Measurements from ENCODE around the gene PARD3. TPM values are rescaled to one million over a fixed set of nuclear protein-coding genes. Genes with fewer than 3 reads are reported as not detected.

The PARD3 gene
- total RNA-seq, 1 donor = 42.1 TPM

- no peak overlapping the region for H3K4me3 ChIP-seq (ENCODE audit: low read depth, low read length)
- no peak for DNase-seq (ENCODE audit: low read depth)
- no peak for TF ChIP-seq CTCF (IDR thresholded peaks at IDR 0.05; ENCODE audit: insufficient read depth, low read length)
Measured at GRCh38 chr10:34476608-34477007, 338.5 kb downstream of the PARD3 start.

DNA sequence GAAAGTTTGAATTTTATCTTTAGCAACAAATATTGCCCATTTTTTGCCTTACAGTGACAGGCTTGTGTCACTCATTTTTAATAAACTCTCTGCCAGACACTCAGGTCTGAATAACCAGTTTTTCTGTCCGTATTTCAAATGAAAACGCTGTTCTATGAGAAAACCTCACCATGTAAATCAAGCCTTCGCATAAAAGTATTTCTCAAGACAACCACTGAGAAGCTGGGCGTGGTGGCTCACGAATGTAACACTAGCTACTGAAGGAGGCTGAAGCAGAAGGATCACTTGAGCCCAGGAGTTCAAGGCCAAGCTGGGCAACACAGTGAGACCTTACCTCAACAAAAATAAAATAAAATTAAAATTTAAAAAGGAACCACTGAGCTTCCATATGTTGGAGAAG, 339.3 kb downstream of the PARD3 start:
- no peak for DNase-seq (ENCODE audit: low read depth)
- TF ChIP-seq CTCF (IDR thresholded peaks at IDR 0.05; ENCODE audit: insufficient read depth, low read length) = no peak
- H3K4me3 ChIP-seq (ENCODE audit: low read depth, low read length) = no peak overlapping the region

GRCh38 chr10:34475274-34475646, 339.8 kb downstream of the PARD3 start:
- peak; percentile 26 for DNase-seq (ENCODE audit: low read depth)
- H3K4me3 ChIP-seq (ENCODE audit: low read depth, low read length) = no peak overlapping the region
- TF ChIP-seq CTCF (IDR thresholded peaks at IDR 0.05; ENCODE audit: insufficient read depth, low read length) = no peak

DNA sequence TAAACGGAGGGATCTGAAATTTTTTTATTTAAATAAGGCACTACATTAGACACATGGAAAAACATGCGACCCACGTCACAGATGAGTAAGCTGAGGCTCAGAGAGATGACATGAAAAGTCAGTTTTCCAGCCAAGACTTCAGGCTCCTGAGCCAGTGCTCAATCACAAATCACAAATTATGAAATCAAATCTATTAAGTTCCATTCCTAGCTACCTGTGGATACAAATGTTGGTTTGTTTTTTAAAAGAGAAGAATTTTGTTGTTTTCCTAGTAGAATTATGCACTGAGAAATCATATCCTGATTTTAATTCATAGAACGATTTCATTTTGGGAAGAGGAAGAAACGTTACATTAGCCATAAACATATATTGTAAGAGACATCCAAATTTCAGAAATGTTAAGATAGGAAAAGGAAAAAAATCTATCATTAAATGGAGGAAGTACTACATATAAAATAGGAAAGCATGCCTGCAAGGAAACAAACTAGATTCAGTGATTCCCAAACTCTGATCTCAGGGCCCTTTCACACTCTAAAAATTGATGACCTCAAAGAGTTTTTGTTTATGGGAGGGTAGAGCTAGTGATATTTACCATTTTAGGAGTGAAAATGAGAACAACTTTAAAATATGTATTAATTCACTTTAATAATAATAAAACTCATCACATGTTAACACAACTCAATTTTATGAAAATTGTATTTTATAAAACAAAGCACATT, 340.4 kb downstream of the PARD3 start:
- DNase-seq (ENCODE audit: low read depth) = no peak
- H3K4me3 ChIP-seq (ENCODE audit: low read depth, low read length) = no peak overlapping the region
- TF ChIP-seq CTCF (IDR thresholded peaks at IDR 0.05; ENCODE audit: insufficient read depth, low read length) = no peak

DNA sequence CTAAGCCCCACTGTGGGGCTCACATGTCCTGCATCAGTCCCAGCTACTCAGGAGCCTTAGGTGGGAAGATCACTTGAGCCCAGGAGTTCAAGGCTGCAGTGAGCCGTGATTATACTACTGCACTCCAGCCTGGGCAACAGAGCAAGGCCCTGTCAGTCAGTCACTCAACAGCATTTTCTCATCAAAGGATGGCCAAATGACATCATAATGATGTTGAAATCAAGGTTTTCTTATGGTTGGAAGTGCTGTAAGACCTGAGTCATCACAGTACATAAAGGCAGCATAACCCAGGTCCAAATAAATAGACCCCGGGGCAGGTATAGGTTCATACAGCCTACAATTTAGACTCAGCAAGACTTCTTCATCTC, 341.1 kb downstream of the PARD3 start:
- H3K4me3 ChIP-seq (ENCODE audit: low read depth, low read length) = no peak overlapping the region
- DNase-seq (ENCODE audit: low read depth) = peak; percentile 50
- TF ChIP-seq CTCF (IDR thresholded peaks at IDR 0.05; ENCODE audit: insufficient read depth, low read length) = no peak

GRCh38 chr10:34473174-34474008, 341.7 kb downstream of the PARD3 start:
- no peak overlapping the region for H3K4me3 ChIP-seq (ENCODE audit: low read depth, low read length)
- no peak for TF ChIP-seq CTCF (IDR thresholded peaks at IDR 0.05; ENCODE audit: insufficient read depth, low read length)
- DNase-seq (ENCODE audit: low read depth) = no peak
